Stimulated activated CD8-positive, alpha-beta memory T cell treated with anti-CD3 and anti-CD28 coated beads, Interleukin-2, amount 100 ng/mL, for 1 hour (primary cell): ENCODE data around the gene CD109.
"Not testable (repeated sequence)": the region's sequence is repeated elsewhere in the genome, so short reads cannot be mapped to it uniquely, and the experiment has no call there.

Experiments
- DNase-seq, 2 donors: peaks; one replicate each; pipeline ENCODE4 v3.0.0-alpha.2; 2020; ENCODE audit warnings: low read depth in 2 of 2

The CD109 gene

DNA sequence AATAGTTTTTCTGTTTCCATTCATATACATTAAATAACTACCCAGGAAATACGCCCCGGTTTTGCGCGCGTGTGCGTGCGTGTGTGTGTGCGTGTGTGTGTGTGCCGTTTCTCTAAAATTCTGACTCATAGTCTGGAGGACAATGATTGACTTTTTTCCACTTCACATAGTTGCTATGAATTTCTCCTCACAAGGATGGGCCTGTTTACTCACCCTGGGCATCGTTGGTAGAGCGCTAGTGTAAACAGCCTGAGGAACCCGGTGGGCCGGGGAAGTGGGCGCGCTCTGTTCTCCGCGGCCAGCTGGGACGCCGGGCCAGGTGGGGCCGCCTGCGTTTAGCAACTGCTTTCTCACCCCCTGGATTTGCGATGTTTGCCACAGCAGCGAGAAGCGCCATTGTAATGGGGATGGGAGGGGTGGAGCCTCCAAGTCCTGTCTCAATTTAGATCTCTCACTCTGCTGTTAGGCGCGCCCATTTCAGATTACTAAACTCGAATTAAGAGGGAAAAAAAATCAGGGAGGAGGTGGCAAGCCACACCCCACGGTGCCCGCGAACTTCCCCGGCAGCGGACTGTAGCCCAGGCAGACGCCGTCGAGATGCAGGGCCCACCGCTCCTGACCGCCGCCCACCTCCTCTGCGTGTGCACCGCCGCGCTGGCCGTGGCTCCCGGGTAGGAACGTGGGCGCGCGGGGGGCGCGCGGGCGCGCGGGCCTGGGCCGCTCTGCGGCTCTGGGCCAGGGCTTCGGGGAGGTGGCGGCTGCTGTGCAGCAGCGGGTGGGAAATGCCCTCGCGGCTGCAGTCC lies at the start of gene CD109:
Gene CD109, plus strand, starts transcription at position 585 of the 803 bp plus-strand sequence. Its CDS starts 13 bp downstream, at position 598.
- DNase-seq = peak; percentile 1 to 26

DNA sequence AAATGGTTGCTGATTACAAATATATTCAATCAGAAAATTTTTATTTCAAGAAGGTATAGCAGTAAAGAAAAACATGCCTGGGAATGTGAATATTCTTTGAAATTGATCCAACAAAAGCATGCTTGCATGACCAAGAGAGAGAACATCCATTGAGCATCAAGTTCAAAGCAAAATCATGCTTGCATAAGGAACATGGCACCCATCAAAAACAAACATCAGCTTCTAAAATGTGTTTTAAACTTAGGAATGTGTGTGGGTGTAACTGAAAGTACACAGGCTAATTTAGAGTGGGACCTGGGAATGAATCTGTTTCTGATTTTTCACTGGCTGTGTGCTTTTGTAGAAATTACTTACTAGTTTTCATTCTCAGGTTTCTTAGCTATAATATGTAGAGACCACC lies 47.8 kb upstream of the CD109 start:
- DNase-seq = no peak

DNA sequence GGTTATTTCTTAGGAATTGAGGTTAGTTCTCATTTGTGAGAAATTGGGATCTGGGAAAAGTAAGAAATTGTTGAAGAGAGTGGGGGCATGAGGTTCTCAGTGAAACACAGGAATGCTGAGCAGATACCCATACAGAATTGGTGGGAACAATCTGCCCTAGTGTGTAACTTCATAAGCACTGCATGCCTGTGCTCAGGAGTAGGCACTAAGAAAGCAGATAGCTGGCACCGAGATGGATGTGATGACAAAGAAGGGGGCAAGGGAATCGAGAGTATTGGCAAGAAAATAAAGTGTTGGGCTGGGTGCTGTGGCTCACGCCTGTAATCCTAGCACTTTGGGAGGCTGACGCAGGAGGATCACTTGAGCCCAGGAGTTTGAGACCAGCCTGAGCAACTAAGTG lies 46.2 kb upstream of the CD109 start:
- DNase-seq = no peak

DNA sequence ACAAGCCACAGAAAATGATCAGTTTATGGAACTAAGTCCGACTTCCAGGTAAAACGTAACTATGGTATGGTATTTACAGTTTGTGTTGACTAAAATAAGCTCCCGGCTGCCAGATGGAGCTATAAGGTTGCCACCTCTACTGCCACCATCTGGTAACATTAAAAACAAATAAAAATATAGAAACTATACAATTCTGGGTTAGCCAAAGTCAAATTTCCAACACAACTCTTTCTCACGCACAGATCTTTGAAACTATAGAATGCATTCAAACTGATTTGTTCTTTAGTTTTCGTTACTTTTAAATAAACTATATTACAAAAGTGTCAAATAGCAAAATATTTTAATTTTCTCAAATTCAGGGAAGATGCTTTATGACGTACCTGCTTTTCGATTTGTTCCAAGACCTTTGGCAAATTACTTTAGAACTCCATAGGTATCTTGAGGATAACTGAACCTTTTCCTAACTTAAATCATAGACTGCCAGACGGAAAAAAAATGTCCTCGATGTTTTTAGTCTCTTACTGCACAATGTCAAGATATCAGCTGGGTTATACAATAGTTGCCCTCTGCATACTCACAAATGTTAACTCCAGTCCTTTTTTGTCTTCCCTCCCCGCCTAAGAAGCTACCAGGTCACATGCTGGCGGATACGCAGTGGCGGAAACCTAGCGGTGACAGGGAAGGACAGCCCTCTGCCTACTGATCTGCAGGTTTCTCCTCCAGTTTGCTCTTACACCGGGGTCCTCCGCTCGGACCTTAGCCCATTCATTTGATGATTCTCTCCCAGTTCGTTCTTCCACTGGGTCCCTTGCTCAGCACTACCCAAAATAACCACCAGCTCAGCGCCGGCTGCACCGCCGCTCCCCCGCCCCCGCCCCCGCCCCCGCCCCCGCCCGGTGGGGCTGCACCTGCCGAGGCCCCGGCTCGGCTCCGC lies 43.1 kb upstream of the CD109 start:
- peak in 1 of 2 donors; percentile 39 for DNase-seq

DNA sequence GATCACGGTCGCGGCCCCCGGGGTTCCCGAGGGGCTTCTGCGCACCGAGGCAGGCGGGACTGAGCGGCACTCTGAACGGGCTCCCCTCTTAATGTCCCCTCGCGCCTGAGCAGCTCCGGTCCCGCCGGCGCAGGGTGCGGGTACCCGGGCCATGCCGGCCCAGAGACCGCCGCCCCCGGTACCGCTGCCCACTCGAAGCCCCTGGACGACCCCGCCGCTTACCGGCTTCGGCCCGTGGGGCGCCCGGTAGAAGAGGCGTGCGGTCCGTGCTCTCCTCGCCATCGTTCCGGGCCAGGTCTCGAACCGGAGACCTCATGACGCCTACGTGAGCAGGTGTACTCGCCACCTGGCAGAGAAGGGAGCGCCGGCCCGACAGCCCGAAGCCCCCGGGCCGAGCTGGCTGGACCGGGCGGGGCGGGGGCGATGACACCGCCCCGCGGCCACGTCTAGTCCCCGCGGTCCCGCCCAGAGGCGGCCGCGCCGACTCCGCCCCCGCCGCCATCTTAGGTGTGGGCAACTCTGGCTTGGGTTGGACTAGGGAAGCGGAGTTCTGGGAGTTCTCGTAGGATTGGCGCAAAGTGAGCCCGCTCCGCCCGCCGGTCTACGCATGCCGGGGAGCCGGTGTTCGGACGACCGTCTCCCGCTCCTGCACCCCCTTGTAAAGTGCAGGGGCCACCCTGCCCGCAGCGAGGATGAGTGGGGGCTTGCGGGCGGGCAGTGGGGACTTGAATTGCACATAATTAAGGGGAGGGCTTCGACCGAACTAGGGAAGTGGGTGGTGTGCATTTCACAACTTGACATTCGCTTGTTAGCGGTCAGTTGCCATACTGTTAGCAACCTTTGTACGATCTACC lies 42.2 kb upstream of the CD109 start, which contains the start of gene SLC17A5:
Gene SLC17A5, minus strand, starts transcription at position 422 of the 854 bp plus-strand sequence. Its CDS starts 106 bp downstream, at position 316.
- peak; percentile 78 to 79 for DNase-seq

DNA sequence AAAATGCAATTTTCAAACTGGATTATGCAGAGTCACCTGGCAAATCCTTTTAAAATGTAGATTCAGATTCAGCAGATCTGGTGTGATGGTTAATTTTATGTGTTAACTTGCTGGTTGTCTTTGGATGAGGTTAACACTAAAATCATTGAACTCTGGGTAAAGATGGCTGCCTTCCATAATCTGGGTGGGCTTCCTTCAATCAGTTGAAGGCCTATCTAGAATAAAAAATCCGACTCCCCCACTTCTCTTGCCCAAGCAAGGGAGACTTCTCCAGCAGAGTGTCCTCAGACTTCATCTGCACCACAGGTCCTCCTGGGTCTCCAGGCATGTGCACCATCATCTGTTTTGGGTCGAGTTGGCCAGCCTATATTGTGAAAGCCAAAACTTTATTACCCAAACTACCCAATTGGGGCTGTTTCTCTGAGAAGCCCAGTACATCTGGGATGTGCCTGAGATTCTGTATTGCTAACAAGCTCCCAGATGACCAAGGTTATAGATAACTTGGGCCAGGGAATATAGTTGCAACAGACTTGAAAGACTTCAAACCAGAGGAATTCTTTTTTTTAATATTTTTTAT lies 40.6 kb upstream of the CD109 start:
- no peak for DNase-seq

DNA sequence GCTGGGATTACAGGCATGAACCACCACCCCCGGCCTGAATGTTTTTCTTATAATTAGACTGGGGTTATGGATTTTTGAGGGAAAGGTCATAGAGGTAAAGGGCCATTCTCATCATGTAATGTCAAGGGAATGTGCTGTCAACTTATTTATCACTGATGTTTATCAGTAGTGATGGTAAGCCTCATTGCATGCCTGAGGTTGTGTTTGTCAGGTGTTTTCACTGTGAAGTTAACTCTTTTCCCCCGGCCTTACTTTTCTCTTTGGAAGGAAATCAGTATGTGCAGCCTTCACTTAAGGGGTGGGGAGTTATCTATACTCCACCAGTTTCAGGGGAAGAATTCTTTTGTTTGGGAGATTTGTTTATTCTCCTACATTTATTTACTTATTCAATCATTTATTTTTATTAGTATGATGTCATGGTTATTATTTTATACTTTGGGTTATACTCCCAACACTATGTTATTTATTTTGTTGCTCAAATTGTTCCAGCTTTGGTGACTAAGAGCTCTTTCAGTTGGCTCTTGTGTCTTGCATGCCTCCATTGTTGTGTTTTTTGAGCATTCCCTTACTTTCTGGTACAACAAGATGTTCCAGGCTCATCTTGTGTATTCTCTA lies 39.4 kb upstream of the CD109 start:
- DNase-seq = no peak

DNA sequence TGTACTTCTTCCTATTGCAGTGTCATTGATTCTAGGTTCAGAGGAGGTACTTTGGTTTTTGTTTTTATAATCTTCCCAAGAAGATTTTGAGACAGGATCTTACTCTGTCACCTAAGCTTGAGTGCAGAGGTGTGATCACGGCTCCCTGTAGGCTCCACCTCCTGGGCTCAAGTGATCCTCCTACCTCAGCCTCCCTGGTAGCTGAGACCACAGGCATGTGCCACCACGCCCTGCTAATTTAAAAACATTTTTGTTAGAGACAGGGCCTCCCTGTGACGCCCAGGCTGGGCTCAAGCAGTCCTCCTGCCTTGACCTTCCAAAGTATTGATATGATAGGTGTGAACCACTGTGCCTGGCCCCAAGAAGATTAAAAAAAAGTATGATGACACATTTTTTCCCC lies 38.8 kb upstream of the CD109 start:
- DNase-seq = no peak

DNA sequence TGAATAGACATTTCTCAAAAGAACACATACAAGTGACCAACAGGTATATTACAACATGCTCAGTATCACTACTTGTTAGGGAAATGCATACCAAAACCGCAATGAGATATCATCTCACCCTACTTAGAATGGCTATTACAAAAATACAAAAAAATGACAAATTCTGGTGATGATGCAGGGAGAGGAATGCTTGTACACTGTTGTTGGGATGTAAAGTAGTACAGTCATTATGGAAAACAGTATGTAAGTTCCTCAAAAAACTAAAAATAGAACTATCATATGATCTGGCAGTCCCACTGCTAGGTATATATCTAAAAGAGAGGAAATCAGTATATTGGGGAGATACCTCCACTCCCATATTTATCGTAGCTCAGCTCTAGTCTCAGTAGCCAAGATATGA lies 31.3 kb upstream of the CD109 start:
- DNase-seq = no peak

DNA sequence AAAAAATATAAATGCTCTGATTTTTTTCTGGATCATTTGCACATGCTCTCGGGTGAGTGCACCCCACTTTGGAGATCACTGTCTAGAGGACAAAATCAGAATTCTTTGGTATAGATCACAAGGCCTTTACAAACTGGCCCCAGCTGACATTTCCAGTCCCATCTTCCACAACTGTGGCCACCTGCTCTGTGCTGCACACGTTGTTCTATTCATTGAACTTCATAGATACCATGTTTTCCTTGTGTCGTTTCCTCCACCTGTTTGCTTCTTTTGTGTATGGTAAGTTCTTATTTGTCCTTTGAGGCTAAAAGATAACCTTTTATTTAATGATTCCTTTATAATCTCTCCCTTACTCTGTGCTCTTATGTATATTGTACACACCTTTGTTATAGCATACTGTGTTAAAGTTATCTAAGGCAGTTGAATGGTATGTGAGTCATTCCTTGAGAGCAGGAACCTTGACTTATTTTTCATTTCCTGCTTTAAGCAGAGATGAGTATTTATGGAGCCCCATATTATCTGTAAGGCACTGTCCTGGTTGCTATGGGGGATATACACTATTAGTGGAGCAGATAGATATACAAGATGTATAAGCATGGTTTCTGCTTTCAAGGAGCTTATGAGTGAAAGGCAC lies 30.2 kb upstream of the CD109 start:
- DNase-seq = no peak

DNA sequence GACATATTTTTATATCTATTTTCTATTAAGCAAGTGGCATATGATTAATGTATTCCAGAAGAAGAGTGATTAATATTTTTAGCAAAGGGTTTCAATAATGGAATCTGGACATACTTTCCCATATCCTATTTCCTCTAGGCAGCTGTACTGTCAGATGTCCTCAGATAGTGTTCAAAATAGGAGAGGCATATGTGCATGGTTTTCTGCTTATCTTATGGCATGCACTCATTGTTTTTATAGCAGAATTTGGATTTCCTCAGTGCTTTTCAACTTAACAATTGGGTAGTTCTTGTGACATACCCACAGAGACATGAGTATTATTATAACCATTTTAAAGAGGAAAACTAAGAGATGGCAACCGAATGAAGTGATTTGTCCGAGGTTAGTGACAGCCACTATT lies 29.6 kb upstream of the CD109 start:
- DNase-seq = no peak

DNA sequence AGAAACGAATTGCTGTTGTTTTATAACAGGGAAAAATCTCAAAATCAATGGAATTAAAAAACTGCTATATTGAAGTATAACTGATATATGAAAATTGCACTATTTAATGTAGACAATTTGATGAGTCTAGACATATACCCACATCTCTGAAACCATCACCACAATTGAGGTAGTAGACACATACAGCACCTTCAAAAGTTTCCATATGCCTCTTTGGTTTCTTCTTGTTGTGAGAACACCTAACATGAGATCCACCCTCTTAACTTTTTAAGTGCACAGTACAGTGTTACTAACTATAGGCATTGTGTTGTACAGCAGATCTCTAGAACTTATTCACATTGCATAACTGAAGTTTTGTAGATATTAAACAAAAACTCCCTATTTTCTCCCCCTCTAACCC lies 28.2 kb upstream of the CD109 start:
- DNase-seq = no peak

DNA sequence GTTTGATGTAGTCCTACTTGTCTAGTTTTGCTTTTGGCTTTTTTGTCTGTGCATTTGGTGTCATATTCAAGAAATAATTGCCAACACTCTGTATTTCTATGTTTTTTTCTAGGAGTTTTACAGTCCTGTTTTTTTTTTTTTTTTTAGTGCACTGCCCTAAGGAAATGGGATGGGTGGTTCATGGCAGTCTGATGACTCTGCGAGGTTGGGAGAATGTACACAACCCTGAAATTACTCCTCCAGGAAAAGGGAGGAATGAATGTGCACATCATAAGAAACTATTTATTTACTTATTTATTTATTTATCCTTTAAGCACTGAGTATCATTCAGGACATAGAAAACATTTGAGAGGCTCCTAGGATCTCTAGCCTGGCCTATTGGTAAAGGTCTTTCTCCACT lies 27.0 kb upstream of the CD109 start:
- no peak for DNase-seq

DNA sequence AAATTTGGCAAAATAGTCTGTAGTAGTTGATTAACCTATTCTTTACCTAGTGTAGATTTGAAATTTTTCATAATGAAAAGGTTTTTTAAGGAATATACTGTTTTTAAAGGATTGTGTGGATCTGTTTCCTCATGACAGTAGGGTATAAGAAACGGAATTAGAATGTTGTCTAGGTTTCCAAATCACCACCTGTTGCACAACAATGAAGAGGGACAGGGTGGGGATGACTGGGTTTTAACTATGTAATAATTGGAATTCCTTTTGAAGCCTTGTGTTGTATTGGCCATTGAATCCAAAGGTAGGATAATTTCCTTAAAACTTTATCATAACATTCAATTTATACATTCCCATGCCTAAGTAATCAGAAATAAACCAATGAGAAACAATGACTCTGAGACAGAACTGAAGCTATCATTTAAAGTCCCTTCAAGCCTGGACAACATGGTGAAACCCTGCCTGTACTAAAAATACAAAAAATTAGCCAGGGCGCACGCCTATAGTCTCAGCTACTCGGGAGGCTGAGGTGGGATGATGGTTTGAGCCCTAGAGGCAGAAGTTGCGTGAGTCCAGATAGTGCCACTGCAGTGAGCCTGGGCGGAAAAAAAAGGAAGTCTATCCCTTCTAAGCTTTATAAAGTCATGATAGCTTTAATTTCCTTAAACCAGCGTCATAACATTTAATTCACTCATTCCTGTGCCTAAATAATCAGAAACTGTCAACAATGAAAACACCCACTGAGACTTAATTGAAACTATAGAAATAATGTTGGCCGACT lies 23.9 kb upstream of the CD109 start:
- no peak for DNase-seq

DNA sequence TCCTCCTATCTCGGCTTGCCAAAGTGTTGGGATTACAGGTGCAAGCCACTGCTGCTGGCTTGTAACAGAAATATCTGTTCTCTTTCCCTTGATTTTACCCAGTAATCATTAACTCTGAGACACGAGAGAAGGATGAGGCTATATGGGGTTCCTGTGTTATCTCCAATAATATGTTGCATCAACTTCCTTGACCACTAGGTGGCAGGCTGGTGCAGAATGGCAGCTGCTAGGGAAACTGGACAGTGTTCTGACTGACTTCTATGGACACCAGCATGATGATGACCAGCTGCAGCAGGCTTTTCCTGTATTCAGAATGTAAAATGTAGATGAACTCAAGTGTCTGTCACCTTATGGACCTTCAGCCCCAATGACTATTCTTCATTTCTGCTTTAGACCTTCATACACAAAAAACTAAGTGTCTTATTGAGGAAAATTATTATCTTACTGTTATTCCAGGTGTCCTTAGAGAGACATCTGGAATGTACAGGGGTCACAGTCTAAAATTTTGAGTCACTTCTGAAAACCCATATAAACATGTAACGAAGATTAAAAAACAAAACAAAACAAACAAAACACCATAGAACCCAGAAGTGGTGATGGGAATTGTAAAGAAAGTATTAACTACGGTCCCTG lies 20.4 kb upstream of the CD109 start:
- peak; percentile 33 to 45 for DNase-seq

DNA sequence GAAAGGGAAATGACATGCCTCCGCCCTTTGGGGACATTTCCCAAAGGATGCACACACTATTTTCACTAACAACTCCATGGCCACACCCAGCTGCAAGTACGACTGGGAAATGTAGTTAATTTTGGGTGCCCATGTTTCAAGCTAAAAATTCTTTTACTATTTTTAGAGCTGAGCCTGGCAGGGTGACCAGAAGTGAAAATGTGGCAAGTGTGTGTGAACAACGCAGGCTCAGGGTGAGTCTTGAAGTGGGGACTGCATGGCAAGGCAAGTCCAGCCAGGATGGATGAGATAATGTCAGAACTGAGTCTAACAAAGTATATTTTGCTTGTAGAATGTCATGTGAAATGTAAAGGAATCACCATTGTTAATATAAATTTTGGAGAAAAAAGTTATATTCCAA lies 17.0 kb upstream of the CD109 start:
- DNase-seq = no peak

DNA sequence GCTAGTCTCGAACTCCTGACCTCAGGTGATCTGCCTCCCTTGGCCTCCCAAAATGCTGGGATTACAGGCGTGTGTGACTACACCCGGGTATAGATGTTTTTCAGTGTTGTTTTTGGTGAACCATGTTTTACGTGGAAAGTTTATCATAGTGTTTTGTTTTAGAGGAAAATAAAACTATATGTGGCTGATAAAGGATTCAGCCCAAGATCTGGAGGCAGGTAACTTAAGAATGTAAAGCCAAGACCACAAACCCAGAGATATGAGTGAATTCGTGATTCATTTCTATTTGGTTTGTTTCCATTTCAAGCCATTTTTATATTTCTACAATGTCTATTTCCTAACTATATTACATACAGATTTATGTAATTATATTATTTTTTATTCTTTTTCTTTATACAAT lies 16.2 kb upstream of the CD109 start:
- DNase-seq = not testable (repeated sequence)

DNA sequence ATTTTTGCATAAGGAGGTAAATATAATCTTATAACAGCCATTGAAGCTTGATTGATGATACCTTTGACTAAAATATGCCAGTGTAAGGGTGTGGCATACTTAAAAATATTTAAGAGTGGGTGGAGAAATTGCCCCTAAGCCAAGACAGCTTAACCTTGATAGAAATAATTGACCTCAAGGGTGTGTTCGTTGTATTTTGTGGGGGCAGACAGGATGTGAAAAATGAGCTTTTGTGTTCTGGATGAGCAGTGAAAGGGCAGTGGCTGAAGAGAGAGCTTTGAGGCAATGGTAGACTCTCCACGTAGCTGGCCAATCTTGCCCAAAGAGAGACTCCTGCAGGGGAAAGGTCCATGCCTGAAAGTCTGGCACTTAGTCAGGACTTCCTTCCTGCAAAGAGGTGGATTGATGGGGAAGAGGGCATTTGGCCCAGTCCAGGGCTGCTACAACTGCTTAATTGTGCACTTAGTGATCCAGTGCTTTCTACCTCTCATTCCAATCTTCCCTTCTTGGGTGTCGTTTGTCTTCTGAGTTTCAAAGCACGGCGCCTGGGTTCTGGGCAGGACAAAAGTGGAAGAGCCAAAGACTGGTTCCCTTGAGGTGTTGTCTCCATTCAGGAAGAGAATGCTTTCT lies 15.6 kb upstream of the CD109 start:
- DNase-seq = no peak

DNA sequence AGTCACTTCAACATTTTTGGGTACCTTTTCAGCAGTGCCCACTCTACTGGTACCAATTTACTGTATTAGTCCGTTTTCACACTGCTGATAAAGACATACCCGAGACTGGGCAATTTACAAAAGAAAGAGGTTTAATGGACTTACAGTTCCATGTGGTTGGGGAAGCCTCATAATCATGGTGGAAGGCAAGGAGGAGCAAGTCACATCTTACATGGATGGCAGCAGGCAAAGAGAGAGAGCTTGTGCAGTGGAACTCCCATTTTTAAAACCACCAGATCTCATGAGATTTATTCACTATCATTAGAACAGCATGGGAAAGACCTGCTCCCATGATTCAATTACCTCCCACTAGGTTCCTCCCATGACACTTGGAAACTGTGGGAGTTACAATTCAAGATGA lies 12.4 kb upstream of the CD109 start:
- not testable (repeated sequence) for DNase-seq
